Prostate gland (tissue), 2 donors: Measurements from ENCODE around the gene TFB2M. TPM values are rescaled to one million over a fixed set of nuclear protein-coding genes. Genes with fewer than 3 reads are reported as not detected.

Experiments used
- DNase-seq: peaks from one replicate; pipeline ENCODE4 v3.0.0-alpha.2; 2019; ENCODE audit warnings: low spot score
- H3K27ac ChIP-seq, 2 donors: fragments of 200-600 bp; sonication (generic); 2 replicates each; pipeline ENCODE4 v1.5.1; 2017 to 2019
- H3K27me3 ChIP-seq: fragments of 200-600 bp; sonication (generic); replicated peaks from 2 replicates; pipeline ENCODE4 v1.5.1; 2019; ENCODE audit not compliant: insufficient read depth
- H3K36me3 ChIP-seq, 2 donors: fragments of 200-600 bp; sonication (generic); 1 replicate in 1 of 2; 2 replicates in 1 of 2; pipeline versions ENCODE4 v1.5.1 to v1.8.1; 2017 to 2019
- H3K4me1 ChIP-seq: fragments of 200-600 bp; sonication (generic); replicated peaks from 2 replicates; pipeline ENCODE4 v1.5.1; 2019
- H3K4me3 ChIP-seq, 2 donors: fragments of 200-600 bp; sonication (generic); 2 replicates each; pipeline ENCODE4 v1.5.1; 2017 to 2019
- H3K9me3 ChIP-seq: fragments of 200-600 bp; sonication (generic); 2 replicates; pipeline ENCODE4 v1.5.1; 2017
- CTCF ChIP-seq, 4 experiments: fragments of 200-600 bp in 2 of 4; fragments of 450-650 bp in 2 of 4; sonication (generic) in 2 of 4; IDR thresholded peaks; 1 replicate in 3 of 4; 2 replicates in 1 of 4; pipeline ENCODE4 v1.5.1; 2016 to 2019; ENCODE audit warnings: antibody characterized with exemption in 4 of 4, mild to moderate bottlenecking in 2 of 4, moderate library complexity in 2 of 4
- POLR2A ChIP-seq: fragments of 450-650 bp; IDR thresholded peaks from one replicate; pipeline ENCODE4 v1.6.1; 2016; ENCODE audit warnings: antibody characterized with exemption, mild to moderate bottlenecking
- POLR2AphosphoS5 ChIP-seq: sonication (generic); formaldehyde crosslinking; IDR thresholded peaks from one replicate; pipeline ENCODE4 v1.6.1; 2017; ENCODE audit warnings: antibody characterized with exemption
- WGBS: methylation state at CpG from one replicate; pipeline ENCODE4 v1.1.5; 2018; 5-methylcytosine and 5-hydroxymethylcytosine counted together
- intact Hi-C: fragments of 100-400 bp; cut with DNase I; formaldehyde crosslinking; loops from one replicate; pipeline ENCODE4 v1.14.2; 2022
- total RNA-seq, 2 donors: library from RNA; depleted of rRNA; stranded (reverse); fragments of >200 nt; gene quantifications; one replicate each; pipeline ENCODE4 v1.1.0, GENCODE V29; 2016

Gene TFB2M
- total RNA-seq, 2 donors from 2014 or later: 10.3 to 15.1 TPM

GRCh38 chr1:246526915-246527314, 39.1 kb downstream of the TFB2M start:
- intact Hi-C loops: no loop called here
- 77% methylated on average over 7 of the region's 7 CpGs for WGBS

DNA sequence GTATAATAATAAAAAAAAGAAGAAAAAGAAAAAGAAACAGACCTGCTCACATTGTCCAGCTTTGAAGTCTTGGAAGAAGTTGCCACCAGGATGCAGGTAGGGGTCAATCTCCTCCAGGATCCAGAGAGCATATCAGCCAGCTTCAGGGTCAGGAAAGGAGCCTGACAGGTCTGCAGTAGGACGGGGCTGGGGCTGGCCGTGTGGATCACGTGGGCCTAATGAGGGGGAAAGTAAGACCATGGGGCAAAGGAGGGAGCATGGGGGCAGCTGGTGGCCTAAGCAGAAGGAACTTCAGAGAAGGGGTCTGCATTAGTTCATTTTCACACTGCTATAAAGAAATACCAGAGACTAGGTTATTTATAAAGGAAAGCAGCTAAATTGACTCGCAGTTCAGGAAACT, 39.7 kb downstream of the TFB2M start:
- Histone ChIP-seq H3K9me3 (no peaks in the 10 kb centered on the region), H3K36me3 (no peaks in the 10 kb centered on the region), H3K4me3 (no peak overlapping the region), H3K4me1 (no peaks in the 10 kb centered on the region), H3K27me3 (no peaks in the 10 kb centered on the region), H3K27ac (no peak overlapping the region)
- no peak for DNase-seq
- intact Hi-C loops: no loop called here
- TF ChIP-seq CTCF (IDR thresholded peaks at IDR 0.05) (no peak), POLR2A (no peak), POLR2AphosphoS5 (no peak)
- WGBS: 82% methylated on average over 4 of the region's 4 CpGs

More at GRCh38 chr1:246526915-246527314, 39.1 kb downstream of the TFB2M start:
- no peaks in the 10 kb centered on the region for H3K27me3 ChIP-seq
- H3K9me3 ChIP-seq: no peaks in the 10 kb centered on the region
- H3K36me3 ChIP-seq: no peaks in the 10 kb centered on the region
- no peaks in the 10 kb centered on the region for H3K4me1 ChIP-seq
- no peak for DNase-seq
- H3K4me3 ChIP-seq: no peak overlapping the region
- TF ChIP-seq POLR2A (no peak), POLR2AphosphoS5 (no peak), CTCF (IDR thresholded peaks at IDR 0.05) (no peak)
- no peak overlapping the region for H3K27ac ChIP-seq

DNA sequence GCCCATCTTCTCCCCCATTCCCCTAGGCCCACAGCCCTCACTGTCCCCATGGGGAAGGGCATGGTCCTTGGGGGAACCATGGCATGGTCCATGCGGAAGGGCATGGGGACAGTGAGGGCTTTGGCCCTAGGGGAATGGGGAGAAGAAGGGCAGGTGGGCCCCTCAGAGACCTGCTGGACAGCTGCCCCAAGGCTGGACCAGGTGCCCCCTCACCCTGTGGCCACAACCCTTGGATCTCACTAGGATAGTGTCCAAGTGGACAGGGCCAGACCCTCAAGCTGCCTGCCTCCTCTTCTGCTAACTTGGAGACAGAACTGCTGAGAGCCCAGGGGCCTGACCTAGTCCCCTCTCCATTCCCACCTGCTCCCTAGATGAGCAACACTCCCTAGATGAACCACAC, 46.5 kb downstream of the TFB2M start:
- intact Hi-C loops: no loop called here
- WGBS: 83% methylated on average over 1 of the region's 1 CpG

GRCh38 chr1:246518456-246519205, 47.4 kb downstream of the TFB2M start:
- 84% methylated on average over 17 of the region's 17 CpGs for WGBS

More for the DNA sequence above, 46.5 kb downstream of the TFB2M start:
- Histone ChIP-seq H3K27me3 (no peaks in the 10 kb centered on the region), H3K9me3 (no peaks in the 10 kb centered on the region), H3K36me3 (no peaks in the 10 kb centered on the region), H3K4me1 (no peaks in the 10 kb centered on the region), H3K27ac (no peak overlapping the region), H3K4me3 (no peak overlapping the region)
- TF ChIP-seq POLR2AphosphoS5 (no peak), POLR2A (no peak), CTCF (IDR thresholded peaks at IDR 0.05) (no peak)
- no peak for DNase-seq

More at GRCh38 chr1:246518456-246519205, 47.4 kb downstream of the TFB2M start:
- Histone ChIP-seq H3K27me3 (no peaks in the 10 kb centered on the region), H3K4me1 (no peaks in the 10 kb centered on the region), H3K9me3 (no peaks in the 10 kb centered on the region), H3K36me3 (no peaks in the 10 kb centered on the region), H3K4me3 (no peak overlapping the region), H3K27ac (no peak overlapping the region)
- no peak for DNase-seq
- TF ChIP-seq POLR2AphosphoS5 (no peak), POLR2A (no peak), CTCF (IDR thresholded peaks at IDR 0.05) (no peak)
- intact Hi-C loops: no loop called here
